ENCODE results near the gene IGSF6.
"Not testable (repeated sequence)": the region's sequence is repeated elsewhere in the genome, so short reads cannot be mapped to it uniquely, and the experiment has no call there.

Gene IGSF6

GRCh38 chr16:21674456-21674855, 22.0 kb upstream of the IGSF6 start:
- H3K4me3 ChIP-seq (ENCODE audit: low read depth, low read length); H3K27me3 ChIP-seq (ENCODE audit: control insufficient read depth, insufficient read depth, low read length); H3K27ac ChIP-seq (ENCODE audit: low read depth, low read length); H3K4me1 ChIP-seq (ENCODE audit: control insufficient read depth, insufficient read depth, low read length); H3K9ac ChIP-seq (ENCODE audit: low read length); H3K36me3 ChIP-seq (ENCODE audit: control insufficient read depth, insufficient read depth, low read length); H3K9me3 ChIP-seq (ENCODE audit: control insufficient read depth, insufficient read depth, low read depth, low read length): not testable (repeated sequence)

GRCh38 chr16:21673469-21673868, 21.1 kb upstream of the IGSF6 start:
- no peaks in the 10 kb centered on the region; the same call in 1 of the 2 replicates for H3K27me3 ChIP-seq (ENCODE audit: control insufficient read depth, insufficient read depth, low read length)
- H3K36me3 ChIP-seq (ENCODE audit: control insufficient read depth, insufficient read depth, low read length) = no peaks in the 10 kb centered on the region
- H3K4me1 ChIP-seq (ENCODE audit: control insufficient read depth, insufficient read depth, low read length) = no peaks in the 10 kb centered on the region
- H3K27ac ChIP-seq (ENCODE audit: low read depth, low read length) = no peak overlapping the region
- H3K9ac ChIP-seq (ENCODE audit: low read length) = no peak overlapping the region
- H3K9me3 ChIP-seq (ENCODE audit: control insufficient read depth, insufficient read depth, low read depth, low read length) = 0 out of 2 replicates have a peak, but pooled peaks cover 4% of the 10 kb centered on the region
- H3K4me3 ChIP-seq (ENCODE audit: low read depth, low read length) = no peak overlapping the region

GRCh38 chr16:21667575-21667974, 15.2 kb upstream of the IGSF6 start:
- Histone ChIP-seq H3K27ac (ENCODE audit: low read depth, low read length) (no peak overlapping the region), H3K4me3 (ENCODE audit: low read depth, low read length) (no peak overlapping the region), H3K27me3 (ENCODE audit: control insufficient read depth, insufficient read depth, low read length) (peaks cover 3% of the 10 kb centered on the region; the same call in 1 of the 2 replicates), H3K4me1 (ENCODE audit: control insufficient read depth, insufficient read depth, low read length) (peaks cover 10% of the 10 kb centered on the region), H3K9ac (ENCODE audit: low read length) (no peak overlapping the region), H3K36me3 (ENCODE audit: control insufficient read depth, insufficient read depth, low read length) (no peaks in the 10 kb centered on the region), H3K9me3 (ENCODE audit: control insufficient read depth, insufficient read depth, low read depth, low read length) (no peaks in the 10 kb centered on the region)

DNA sequence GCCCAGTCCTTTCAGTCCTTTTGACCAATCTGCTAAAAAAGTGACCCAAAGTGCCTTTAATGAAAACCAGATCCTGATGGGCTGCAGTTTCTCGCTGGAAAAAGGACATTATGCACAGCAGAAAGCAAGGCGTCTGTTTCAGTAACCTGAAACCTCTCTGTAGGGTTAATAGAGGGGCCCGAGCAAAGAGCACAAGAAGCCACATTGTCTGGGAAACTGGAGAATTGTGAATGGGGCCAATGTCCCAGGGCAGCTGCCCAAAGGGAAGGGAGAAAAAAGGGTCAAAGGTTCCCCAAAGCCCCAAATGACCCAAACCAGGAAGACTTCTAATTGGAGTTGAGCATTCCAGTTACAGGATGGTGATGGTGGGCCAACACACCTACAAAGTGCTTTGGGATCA, 14.4 kb upstream of the IGSF6 start:
- Histone ChIP-seq H3K27me3 (ENCODE audit: control insufficient read depth, insufficient read depth, low read length) (peaks cover 3% of the 10 kb centered on the region; the same call in 1 of the 2 replicates), H3K27ac (ENCODE audit: low read depth, low read length) (no peak overlapping the region), H3K4me1 (ENCODE audit: control insufficient read depth, insufficient read depth, low read length) (peaks cover 10% of the 10 kb centered on the region), H3K9ac (ENCODE audit: low read length) (no peak overlapping the region), H3K4me3 (ENCODE audit: low read depth, low read length) (no peak overlapping the region), H3K36me3 (ENCODE audit: control insufficient read depth, insufficient read depth, low read length) (no peaks in the 10 kb centered on the region), H3K9me3 (ENCODE audit: control insufficient read depth, insufficient read depth, low read depth, low read length) (no peaks in the 10 kb centered on the region)

DNA sequence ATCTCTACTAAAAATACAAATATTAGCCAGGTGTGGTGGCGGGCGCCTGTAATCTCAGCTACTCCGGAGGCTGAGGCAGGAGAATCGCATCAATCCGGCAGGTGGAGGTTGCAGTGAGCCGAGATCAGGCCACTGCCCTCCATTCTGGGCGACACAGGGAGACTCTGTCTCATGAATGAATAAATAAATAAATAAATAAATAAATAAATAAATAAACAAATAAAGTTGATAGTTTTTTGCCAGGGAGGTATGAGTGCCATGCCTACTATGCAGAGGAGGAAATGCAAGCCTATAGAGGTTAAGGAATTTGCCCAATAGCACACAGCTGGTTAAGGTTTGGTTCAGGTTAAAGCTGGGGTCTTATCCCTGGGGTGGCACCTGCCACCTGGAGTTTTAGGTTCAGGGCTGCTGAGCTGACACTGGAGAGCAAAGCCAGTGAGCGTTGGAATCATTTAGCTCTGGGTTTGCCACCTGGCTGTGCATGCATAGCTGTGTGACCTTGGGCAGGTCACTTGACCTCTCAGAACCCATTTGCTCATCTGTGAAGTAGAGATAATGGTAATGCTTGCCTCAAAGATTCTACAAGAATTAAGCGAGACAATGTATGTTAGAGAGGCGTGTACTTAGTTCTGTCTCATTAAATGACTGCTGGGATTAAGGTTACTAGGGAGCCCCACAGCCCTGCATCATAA, 12.5 kb upstream of the IGSF6 start:
- Histone ChIP-seq H3K4me1 (ENCODE audit: control insufficient read depth, insufficient read depth, low read length) (peaks cover 10% of the 10 kb centered on the region), H3K4me3 (ENCODE audit: low read depth, low read length) (no peak overlapping the region), H3K27me3 (ENCODE audit: control insufficient read depth, insufficient read depth, low read length) (peaks cover 3% of the 10 kb centered on the region; the same call in 1 of the 2 replicates), H3K9me3 (ENCODE audit: control insufficient read depth, insufficient read depth, low read depth, low read length) (no peaks in the 10 kb centered on the region), H3K9ac (ENCODE audit: low read length) (no peak overlapping the region), H3K27ac (ENCODE audit: low read depth, low read length) (no peak overlapping the region), H3K36me3 (ENCODE audit: control insufficient read depth, insufficient read depth, low read length) (no peaks in the 10 kb centered on the region)

- H3K4me3 ChIP-seq (ENCODE audit: low read depth, low read length) = peak within 1 kb of the TSS; percentile 44
- peaks cover 10% of the 10 kb centered on the region for H3K4me1 ChIP-seq (ENCODE audit: control insufficient read depth, insufficient read depth, low read length)
- H3K9me3 ChIP-seq (ENCODE audit: control insufficient read depth, insufficient read depth, low read depth, low read length) = no peaks in the 10 kb centered on the region
Measured at GRCh38 chr16:21663889-21664647, 11.7 kb upstream of the IGSF6 start, which contains the start of gene OTOA. Gene OTOA (plus strand): TSS chr16:21663968. CDS start chr16:21678515, 14,547 bp downstream.

GRCh38 chr16:21659124-21659523, 6.7 kb upstream of the IGSF6 start:
- Histone ChIP-seq H3K4me1 (ENCODE audit: control insufficient read depth, insufficient read depth, low read length) (no peaks in the 10 kb centered on the region), H3K9ac (ENCODE audit: low read length) (no peak overlapping the region), H3K27me3 (ENCODE audit: control insufficient read depth, insufficient read depth, low read length) (peaks cover 3% of the 10 kb centered on the region; the same call in 1 of the 2 replicates), H3K4me3 (ENCODE audit: low read depth, low read length) (no peak overlapping the region), H3K27ac (ENCODE audit: low read depth, low read length) (no peak overlapping the region), H3K36me3 (ENCODE audit: control insufficient read depth, insufficient read depth, low read length) (peaks cover 4% of the 10 kb centered on the region), H3K9me3 (ENCODE audit: control insufficient read depth, insufficient read depth, low read depth, low read length) (no peaks in the 10 kb centered on the region)

More at GRCh38 chr16:21663889-21664647, 11.7 kb upstream of the IGSF6 start, which contains the start of gene OTOA:
- Histone ChIP-seq H3K27me3 (ENCODE audit: control insufficient read depth, insufficient read depth, low read length) (peaks cover 3% of the 10 kb centered on the region; the same call in 1 of the 2 replicates), H3K9ac (ENCODE audit: low read length) (no peak within 1 kb of the TSS), H3K36me3 (ENCODE audit: control insufficient read depth, insufficient read depth, low read length) (no peaks in the 10 kb centered on the region), H3K27ac (ENCODE audit: low read depth, low read length) (no peak within 1 kb of the TSS)

DNA sequence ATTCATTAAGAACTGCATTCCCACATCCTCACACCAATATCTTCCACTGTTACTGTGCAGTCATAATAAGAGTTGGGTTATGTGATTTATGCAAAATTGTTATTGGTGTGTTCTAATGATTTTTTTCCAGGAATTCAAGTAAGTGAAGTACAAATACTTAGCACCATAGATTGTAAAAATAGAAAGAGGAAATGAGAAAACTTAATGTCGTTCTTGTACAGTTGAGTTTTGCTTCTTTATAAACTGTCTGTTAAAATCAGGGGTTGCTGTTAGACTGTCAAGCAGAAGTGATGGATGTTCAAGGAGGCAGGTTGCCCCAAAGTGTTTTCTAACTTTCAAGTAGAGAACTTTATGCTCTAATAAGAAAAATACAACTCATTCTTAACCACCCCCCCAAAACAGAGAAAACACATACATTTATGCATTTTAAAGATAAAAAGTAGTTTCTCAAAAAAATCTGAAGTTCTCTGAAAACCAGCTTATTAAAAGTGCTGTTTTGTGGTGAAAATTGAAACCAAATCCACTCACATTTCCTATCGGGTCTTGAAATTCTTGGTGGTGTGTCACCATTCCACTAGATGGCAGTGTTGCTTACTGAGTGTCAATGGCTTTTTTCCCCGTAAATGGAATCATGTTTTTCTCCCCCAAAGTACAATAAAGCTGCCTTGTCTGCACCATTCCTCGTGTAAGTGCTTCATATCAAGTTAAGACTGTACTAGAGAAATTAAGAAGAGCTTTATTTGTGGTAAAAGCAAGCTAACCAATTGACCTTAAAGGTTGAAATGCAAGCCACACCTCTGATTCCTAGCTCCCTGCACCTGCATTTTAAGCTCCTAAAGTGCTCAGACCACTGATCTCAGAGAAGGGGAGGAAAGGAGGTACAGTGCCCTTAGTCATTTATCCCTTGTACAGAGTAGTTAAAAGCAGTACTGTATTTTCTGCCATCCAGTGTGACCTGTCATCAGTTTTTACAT, 4.7 kb upstream of the IGSF6 start:
- H3K27ac ChIP-seq (ENCODE audit: low read depth, low read length) = no peak overlapping the region
- H3K4me3 ChIP-seq (ENCODE audit: low read depth, low read length) = no peak overlapping the region
- H3K9ac ChIP-seq (ENCODE audit: low read length) = no peak overlapping the region
- H3K36me3 ChIP-seq (ENCODE audit: control insufficient read depth, insufficient read depth, low read length) = peaks cover 4% of the 10 kb centered on the region
- no peaks in the 10 kb centered on the region for H3K9me3 ChIP-seq (ENCODE audit: control insufficient read depth, insufficient read depth, low read depth, low read length)
- no peaks in the 10 kb centered on the region for H3K4me1 ChIP-seq (ENCODE audit: control insufficient read depth, insufficient read depth, low read length)
- no peaks in the 10 kb centered on the region for H3K27me3 ChIP-seq (ENCODE audit: control insufficient read depth, insufficient read depth, low read length)

DNA sequence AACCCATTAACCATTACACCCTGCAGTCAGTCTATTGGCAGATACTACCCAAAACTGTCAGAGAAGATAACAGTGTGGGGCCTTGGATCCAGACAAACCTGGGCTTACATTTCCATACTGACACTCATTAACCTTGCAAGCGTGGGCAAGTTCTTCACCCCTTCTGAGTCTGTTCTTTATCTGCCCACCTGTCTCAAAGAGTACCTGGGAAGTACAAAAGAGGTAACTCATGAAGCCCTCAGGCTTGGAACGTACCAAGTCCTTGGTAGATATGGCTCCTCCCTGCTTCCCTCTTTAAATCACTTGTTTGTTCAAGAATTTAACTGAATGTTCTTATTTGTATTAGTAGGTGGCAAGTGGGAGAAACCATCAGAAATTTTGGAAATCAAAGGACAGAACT, 2.5 kb upstream of the IGSF6 start:
- Histone ChIP-seq H3K9ac (ENCODE audit: low read length) (no peak overlapping the region), H3K27me3 (ENCODE audit: control insufficient read depth, insufficient read depth, low read length) (no peaks in the 10 kb centered on the region), H3K36me3 (ENCODE audit: control insufficient read depth, insufficient read depth, low read length) (peaks cover 4% of the 10 kb centered on the region), H3K27ac (ENCODE audit: low read depth, low read length) (no peak overlapping the region), H3K4me1 (ENCODE audit: control insufficient read depth, insufficient read depth, low read length) (no peaks in the 10 kb centered on the region), H3K9me3 (ENCODE audit: control insufficient read depth, insufficient read depth, low read depth, low read length) (no peaks in the 10 kb centered on the region), H3K4me3 (ENCODE audit: low read depth, low read length) (no peak overlapping the region)

GRCh38 chr16:21654466-21654865, 2.1 kb upstream of the IGSF6 start:
- Histone ChIP-seq H3K4me1 (ENCODE audit: control insufficient read depth, insufficient read depth, low read length) (no peaks in the 10 kb centered on the region), H3K27ac (ENCODE audit: low read depth, low read length) (no peak overlapping the region), H3K9ac (ENCODE audit: low read length) (no peak overlapping the region), H3K4me3 (ENCODE audit: low read depth, low read length) (no peak overlapping the region), H3K36me3 (ENCODE audit: control insufficient read depth, insufficient read depth, low read length) (peaks cover 4% of the 10 kb centered on the region), H3K9me3 (ENCODE audit: control insufficient read depth, insufficient read depth, low read depth, low read length) (no peaks in the 10 kb centered on the region), H3K27me3 (ENCODE audit: control insufficient read depth, insufficient read depth, low read length) (no peaks in the 10 kb centered on the region)
